K562 (cell line): ENCODE results near the gene MPPED1. TPM values are rescaled to one million over a fixed set of nuclear protein-coding genes. Genes with fewer than 3 reads are reported as not detected.

Experiments
- ATAC-seq: fragments of 200-7000 bp; cut with Tn5 transposase; 3 replicates; pipeline ENCODE4 v1.9.1; 2020; ENCODE audit warnings: moderate library complexity
- BruUV-seq: library from RNA; stranded (reverse); fragments of 400-500 nt; replicated peaks from 2 replicates; lab custom pipeline; 2021; lab: Mats Ljungman, UMichigan
- CTCF ChIA-PET: fragments of 300-600 bp; formaldehyde crosslinking; extraction: SDS; loops from one replicate; lab custom pipeline; 2021; ENCODE audit warnings: low intra/inter-chr PET ratio; lab: Yijun Ruan, JAX
- POLR2A ChIA-PET: fragments of 300-600, 350-650 bp; sonication (Branson Sonifier 250); formaldehyde crosslinking; extraction: SDS; loops from one replicate; lab custom pipeline; 2021; ENCODE audit warnings: antibody characterized with exemption, inconsistent platforms; lab: Yijun Ruan, JAX
- DNase-seq, 4 experiments: peaks; one replicate each; pipeline versions ENCODE4 v3.0.0 to v3.0.0-alpha.2; 2011 to 2018; ENCODE audit warnings: low spot score in 3 of 4, mixed read lengths in 3 of 4; ENCODE audit errors: extremely low read depth in 1 of 4
- FAIRE-seq: peaks from 2 replicates; lab custom pipeline; 2011; peaks lifted over from hg19 to GRCh38; lab: Jason Lieb, UNC
- H2AFZ ChIP-seq: 2 replicates; pipeline ENCODE4 v1.6.0; 2011; ENCODE audit warnings: low read depth, low read length, control low read depth, inconsistent platforms
- H3K27ac ChIP-seq: fragments of 200-600 bp; 3 replicates; pipeline ENCODE4 v1.8.0; 2011; ENCODE audit warnings: low read depth, mild to moderate bottlenecking, control low read depth, inconsistent platforms, low read length, moderate library complexity, mixed read lengths; ENCODE audit errors: extremely low read depth
- H3K27me3 ChIP-seq, 2 experiments: fragments of 300-600 bp in 1 of 2; 2 replicates in 1 of 2; 3 replicates in 1 of 2; pipeline versions ENCODE4 v1.6.0 to v1.8.0; 2011; ENCODE audit warnings: inconsistent platforms in 2 of 2, low read length in 2 of 2, mild to moderate bottlenecking in 1 of 2, mixed read lengths in 1 of 2, moderate library complexity in 1 of 2; ENCODE audit not compliant: control insufficient read depth in 2 of 2, insufficient read depth in 2 of 2
- H3K36me3 ChIP-seq: fragments of 300-600 bp; 3 replicates; pipeline ENCODE4 v1.8.0; 2011; ENCODE audit warnings: mild to moderate bottlenecking, low read length, inconsistent platforms; ENCODE audit not compliant: control insufficient read depth, insufficient read depth
- H3K4me1 ChIP-seq, 2 experiments: fragments of 200-600 bp in 1 of 2; replicated peaks in 1 of 2; 2 replicates in 1 of 2; 3 replicates in 1 of 2; pipeline versions ENCODE4 v1.5.1 to v1.8.0; 2011; ENCODE audit warnings: inconsistent platforms in 2 of 2, low read length in 2 of 2, mild to moderate bottlenecking in 1 of 2, mixed read lengths in 1 of 2, moderate library complexity in 1 of 2; ENCODE audit not compliant: control insufficient read depth in 2 of 2, insufficient read depth in 2 of 2
- H3K4me2 ChIP-seq: 2 replicates; pipeline ENCODE4 v1.6.1; 2011; ENCODE audit warnings: low read length, control low read depth, inconsistent platforms, mixed read lengths; ENCODE audit not compliant: insufficient read depth
- H3K4me3 ChIP-seq: fragments of 200-600 bp; sonication (generic), shearing (Covaris generic); 2 replicates; pipeline ENCODE4 v1.5.1; 2016; ENCODE audit warnings: control low read depth, inconsistent platforms
- H3K79me2 ChIP-seq: fragments of 200-600 bp; 3 replicates; pipeline ENCODE4 v1.8.0; 2011; ENCODE audit warnings: low read length, inconsistent platforms; ENCODE audit not compliant: control insufficient read depth, insufficient read depth
- H3K9ac ChIP-seq, 2 experiments: 2 replicates each; pipeline versions ENCODE4 v1.6.0 to v1.6.1; 2011; ENCODE audit warnings: low read depth in 2 of 2, low read length in 2 of 2, control low read depth in 1 of 2, inconsistent platforms in 1 of 2, mild to moderate bottlenecking in 1 of 2, mixed read lengths in 1 of 2; ENCODE audit not compliant: insufficient read depth in 1 of 2
- H3K9me1 ChIP-seq: one replicate; pipeline ENCODE4 v1.6.0; 2011; ENCODE audit warnings: inconsistent platforms, mild to moderate bottlenecking, low read length, moderate library complexity; ENCODE audit not compliant: control insufficient read depth, insufficient read depth
- H3K9me3 ChIP-seq: replicated peaks from 2 replicates; pipeline ENCODE4 v1.5.1; 2011; ENCODE audit warnings: low read depth, low read length, inconsistent platforms; ENCODE audit not compliant: control insufficient read depth, insufficient read depth
- H4K20me1 ChIP-seq: replicated peaks from 2 replicates; pipeline ENCODE4 v1.6.1; 2011; ENCODE audit warnings: low read length, inconsistent platforms, mixed read lengths; ENCODE audit not compliant: control insufficient read depth, insufficient read depth
- CBFA2T2 ChIP-seq: fragments of 450-650 bp; conservative IDR thresholded peaks from 2 replicates; pipeline ENCODE4 v1.6.1; 2017; ENCODE audit warnings: mild to moderate bottlenecking
- MYBL2 ChIP-seq, 2 experiments: fragments of 450-650 bp in 1 of 2; sonication (generic) in 1 of 2; formaldehyde crosslinking in 1 of 2; IDR thresholded peaks; 2 replicates each; pipeline versions ENCODE4 v1.6.1 to v1.8.1; 2017 to 2022; ENCODE audit warnings: borderline replicate concordance in 1 of 2, inconsistent platforms in 1 of 2, low read depth in 1 of 2, mild to moderate bottlenecking in 1 of 2, missing genetic modification reagents in 1 of 2, moderate library complexity in 1 of 2
- NCOA1 ChIP-seq: fragments of 450-650 bp; IDR thresholded peaks from 2 replicates; pipeline ENCODE4 v1.6.1; 2016; ENCODE audit warnings: low read depth
- SRF ChIP-seq, 2 experiments: fragments of 250-450, 450-650 bp in 1 of 2; sonication (Bioruptor Pico) in 1 of 2; sonication (generic) in 1 of 2; formaldehyde crosslinking; IDR thresholded peaks; 2 replicates each; pipeline versions ENCODE4 v1.5.0 to v1.5.1; 2020 to 2022; ENCODE audit warnings: mild to moderate bottlenecking in 1 of 2, missing genetic modification reagents in 1 of 2
- ZNF124 ChIP-seq: sonication (generic); formaldehyde crosslinking; IDR thresholded peaks from 2 replicates; pipeline ENCODE4 v1.8.1; 2022; ENCODE audit warnings: missing genetic modification reagents
- WGBS: fragments of 100-300 bp; shearing (Covaris generic); methylation state at CpG from one replicate; pipeline ENCODE4 v1.1.6; 2016; ENCODE audit warnings: low coverage, mixed read lengths; ENCODE audit not compliant: insufficient coverage; ENCODE audit errors: missing lambda C conversion rate; 5-methylcytosine and 5-hydroxymethylcytosine counted together
- in situ Hi-C: fragments of 300-500 bp; cut with MboI; formaldehyde crosslinking; loops from 4 replicates; pipeline ENCODE4 v1.15.0; 2018; ENCODE audit warnings: inconsistent platforms, mixed read lengths
- intact Hi-C: fragments of 100-400 bp; cut with micrococcal nuclease; formaldehyde crosslinking; loops from 2 replicates; pipeline ENCODE4 v1.14.2; 2022
- polyA plus RNA-seq, 8 experiments: library from polyadenylated mRNA; depleted of rRNA in 4 of 8; stranded (reverse) in 5 of 8; unstranded in 3 of 8; fragments of >200 nt; fragmentation: Nextera tagmentation in 2 of 8; fragmentation: Illumina TruSeq in 1 of 8; extraction: Ambion mirVana in 2 of 8; extraction: Trizol in 1 of 8; gene quantifications; 2 replicates each; pipeline versions ENCODE4 v1.2.1 to v1.2.3, GENCODE V29; 2011 to 2014; ENCODE audit warnings: inconsistent platforms in 1 of 8, missing spikeins in 1 of 8
- total RNA-seq, 7 experiments: library from RNA; depleted of rRNA in 6 of 7; stranded (reverse); fragments of >200 nt in 6 of 7; fragmentation: Illumina TruSeq in 2 of 7; extraction: Trizol in 2 of 7; gene quantifications; 2 replicates each; pipeline versions ENCODE4 v1.2.1 to v1.2.3, GENCODE V29; 2011 to 2021; ENCODE audit warnings: low replicate concordance in 1 of 7
- TF ChIP-seq, protein P1 (sequence below): fragments of 250-450 bp; sonication (Bioruptor Pico); IDR thresholded peaks from 2 replicates; pipeline ENCODE4 v1.4.0; 2020; ENCODE audit warnings: mild to moderate bottlenecking
- TF ChIP-seq, protein P2 (sequence below): IDR thresholded peaks from 2 replicates; pipeline ENCODE4 v1.6.1; 2011; ENCODE audit not compliant: insufficient read length; ENCODE audit errors: extremely low read depth
- TF ChIP-seq, protein P3 (sequence below): conservative IDR thresholded peaks from 2 replicates; pipeline ENCODE4 v1.6.1; 2011; ENCODE audit warnings: low read depth, mild to moderate bottlenecking, low read length; ENCODE audit not compliant: control insufficient read depth

Gene MPPED1
- total and polyA plus RNA-seq, 9 of the 15 experiments (the other 6 are each of a cell fraction or from before 2014, with no cell fraction given), result not detected

DNA sequence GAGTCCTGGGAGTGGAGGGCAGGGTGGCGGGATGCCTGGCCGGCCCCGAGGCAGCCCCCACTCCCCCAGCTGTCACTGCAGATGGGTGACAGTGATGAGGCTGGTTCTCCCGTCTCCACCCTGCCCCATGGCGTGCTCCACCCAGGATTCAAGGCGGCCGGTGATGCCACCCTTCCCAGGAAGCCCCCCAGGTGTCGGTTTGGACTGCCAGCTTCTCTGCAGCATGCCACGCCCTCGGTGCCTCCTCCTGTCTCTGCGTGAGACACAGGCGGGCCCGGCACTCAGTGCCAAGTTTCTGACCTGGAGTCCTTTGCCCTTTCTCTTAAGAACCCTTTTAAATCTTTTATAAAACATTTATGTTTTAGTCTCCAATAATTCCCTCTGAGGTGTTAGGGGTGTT is 71.5 kb downstream of the MPPED1 start:
- TF ChIP-seq ZNF124 (CRISPR knock-in tag) (no peak), CBFA2T2 (no peak), NCOA1 (no peak), MYBL2 (IDR thresholded peaks at IDR 0.05; ENCODE audit: low read depth) (no peak), MYBL2 (CRISPR knock-in tag; IDR thresholded peaks at IDR 0.05; ENCODE audit: borderline replicate concordance) (no peak), SRF (CRISPR knock-in tag; IDR thresholded peaks at IDR 0.05) (no peak)
- TF ChIP-seq, protein P1, sequence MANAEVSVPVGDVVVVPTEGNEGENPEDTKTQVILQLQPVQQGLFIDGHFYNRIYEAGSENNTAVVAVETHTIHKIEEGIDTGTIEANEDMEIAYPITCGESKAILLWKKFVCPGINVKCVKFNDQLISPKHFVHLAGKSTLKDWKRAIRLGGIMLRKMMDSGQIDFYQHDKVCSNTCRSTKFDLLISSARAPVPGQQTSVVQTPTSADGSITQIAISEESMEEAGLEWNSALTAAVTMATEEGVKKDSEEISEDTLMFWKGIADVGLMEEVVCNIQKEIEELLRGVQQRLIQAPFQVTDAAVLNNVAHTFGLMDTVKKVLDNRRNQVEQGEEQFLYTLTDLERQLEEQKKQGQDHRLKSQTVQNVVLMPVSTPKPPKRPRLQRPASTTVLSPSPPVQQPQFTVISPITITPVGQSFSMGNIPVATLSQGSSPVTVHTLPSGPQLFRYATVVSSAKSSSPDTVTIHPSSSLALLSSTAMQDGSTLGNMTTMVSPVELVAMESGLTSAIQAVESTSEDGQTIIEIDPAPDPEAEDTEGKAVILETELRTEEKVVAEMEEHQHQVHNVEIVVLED, result no peak
- TF ChIP-seq, protein P2, sequence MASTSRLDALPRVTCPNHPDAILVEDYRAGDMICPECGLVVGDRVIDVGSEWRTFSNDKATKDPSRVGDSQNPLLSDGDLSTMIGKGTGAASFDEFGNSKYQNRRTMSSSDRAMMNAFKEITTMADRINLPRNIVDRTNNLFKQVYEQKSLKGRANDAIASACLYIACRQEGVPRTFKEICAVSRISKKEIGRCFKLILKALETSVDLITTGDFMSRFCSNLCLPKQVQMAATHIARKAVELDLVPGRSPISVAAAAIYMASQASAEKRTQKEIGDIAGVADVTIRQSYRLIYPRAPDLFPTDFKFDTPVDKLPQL, result no peak
- TF ChIP-seq, protein P3, sequence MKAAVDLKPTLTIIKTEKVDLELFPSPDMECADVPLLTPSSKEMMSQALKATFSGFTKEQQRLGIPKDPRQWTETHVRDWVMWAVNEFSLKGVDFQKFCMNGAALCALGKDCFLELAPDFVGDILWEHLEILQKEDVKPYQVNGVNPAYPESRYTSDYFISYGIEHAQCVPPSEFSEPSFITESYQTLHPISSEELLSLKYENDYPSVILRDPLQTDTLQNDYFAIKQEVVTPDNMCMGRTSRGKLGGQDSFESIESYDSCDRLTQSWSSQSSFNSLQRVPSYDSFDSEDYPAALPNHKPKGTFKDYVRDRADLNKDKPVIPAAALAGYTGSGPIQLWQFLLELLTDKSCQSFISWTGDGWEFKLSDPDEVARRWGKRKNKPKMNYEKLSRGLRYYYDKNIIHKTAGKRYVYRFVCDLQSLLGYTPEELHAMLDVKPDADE, result no peak
- TF ChIP-seq, all 486 proteins: peak for 0
- no peaks in the 10 kb centered on the region for H3K4me1 ChIP-seq
- H3K9ac ChIP-seq, result no peak overlapping the region
- no peaks in the 10 kb centered on the region for H3K79me2 ChIP-seq
- no peak overlapping the region for H3K4me3 ChIP-seq
- POLR2A ChIA-PET, result no interaction called here
- in situ Hi-C loops (no loop called here), intact Hi-C loops (no loop called here)
- H3K4me2 ChIP-seq, result no peak overlapping the region
- ATAC-seq (no peak), FAIRE-seq (no peak), DNase-seq (no peak)
- H4K20me1 ChIP-seq, result no peaks in the 10 kb centered on the region; the same call in 1 of the 2 replicates
- no peaks in the 10 kb centered on the region for H3K36me3 ChIP-seq
- H3K9me1 ChIP-seq, result no peaks in the 10 kb centered on the region
- no peak overlapping the region for H2AFZ ChIP-seq
- CTCF ChIA-PET, result no interaction called here
- no peak overlapping the region for H3K27ac ChIP-seq
- no peaks in the 10 kb centered on the region for H3K9me3 ChIP-seq
- 1% methylated on average over 11 of the region's 13 CpGs for WGBS
- no peaks in the 10 kb centered on the region; a peak in 2 of 5 replicates for H3K27me3 ChIP-seq
- no TSS peak for BruUV-seq
